Amniotic epithelial cell (primary cell): Measurements from ENCODE around the gene RPS15A.

Experiments
- DNase-seq: peaks from one replicate; pipeline ENCODE4 v3.0.0-alpha.2; 2010; ENCODE audit warnings: low read depth

Gene RPS15A

GRCh38 chr16:18789850-18790706 lies at the start of gene RPS15A:
TSS of gene RPS15A (minus strand) at chr16:18790334. CDS start at chr16:18789113, 1,221 bp downstream.
- DNase-seq, result peak; percentile 98

GRCh38 chr16:18839555-18839954 lies 49.4 kb upstream of the RPS15A start:
- peak; percentile 73 for DNase-seq

- no peak for DNase-seq
These were observed 46.6 kb upstream of the RPS15A start for GRCh38 chr16:18836702-18837101.

- peak; percentile 10 for DNase-seq
These were observed 44.7 kb upstream of the RPS15A start for GRCh38 chr16:18834864-18835263.

GRCh38 chr16:18833707-18834505 lies 43.8 kb upstream of the RPS15A start:
- DNase-seq, result no peak

GRCh38 chr16:18832613-18833012 lies 42.5 kb upstream of the RPS15A start:
- DNase-seq, result no peak

- no peak for DNase-seq
These were observed 41.9 kb upstream of the RPS15A start for GRCh38 chr16:18832006-18832405.

- no peak for DNase-seq
These were observed 39.1 kb upstream of the RPS15A start for GRCh38 chr16:18829251-18829650.

GRCh38 chr16:18827890-18828289 lies 37.8 kb upstream of the RPS15A start:
- DNase-seq, result no peak

GRCh38 chr16:18816286-18816685 lies 26.2 kb upstream of the RPS15A start:
- no peak for DNase-seq

GRCh38 chr16:18811925-18812324 lies 21.8 kb upstream of the RPS15A start:
- DNase-seq, result no peak

- DNase-seq, result no peak
These were observed 19.0 kb upstream of the RPS15A start for GRCh38 chr16:18809165-18809564.

GRCh38 chr16:18805257-18805773 lies 15.2 kb upstream of the RPS15A start:
- no peak for DNase-seq

GRCh38 chr16:18804540-18804939 lies 14.4 kb upstream of the RPS15A start:
- no peak for DNase-seq

GRCh38 chr16:18803569-18804462 lies 13.7 kb upstream of the RPS15A start:
- peak; percentile 71 for DNase-seq

- DNase-seq, result no peak
These were observed 12.7 kb upstream of the RPS15A start for GRCh38 chr16:18802767-18803343.

- peak; percentile 99 for DNase-seq
These were observed 11.2 kb upstream of the RPS15A start, which contains the start of gene ARL6IP1 for GRCh38 chr16:18801145-18801972. TSS of gene ARL6IP1 (minus strand) at chr16:18801549. CDS start at chr16:18801466, 83 bp downstream.

- DNase-seq, result no peak
These were observed 10.6 kb upstream of the RPS15A start for GRCh38 chr16:18800775-18801144.

- no peak for DNase-seq
These were observed 10.2 kb upstream of the RPS15A start for GRCh38 chr16:18800293-18800692.

- no peak for DNase-seq
These were observed 9.4 kb upstream of the RPS15A start for GRCh38 chr16:18799500-18799899.
